Peyer's patch (tissue), 4 donors: ENCODE data around the gene PHB1.

ENCODE experiments used
- CTCF ChIP-seq, 6 experiments: fragments of 450-650 bp in 4 of 6; fragments of 200-600 bp in 2 of 6; sonication (generic) in 1 of 6; IDR thresholded peaks; one replicate each; pipeline ENCODE4 v1.5.1; 2017 to 2019; ENCODE audit warnings: antibody characterized with exemption in 6 of 6, mild to moderate bottlenecking in 3 of 6, moderate library complexity in 1 of 6
- POLR2A ChIP-seq, 2 donors: fragments of 450-650 bp; IDR thresholded peaks; one replicate each; pipeline ENCODE4 v1.5.1; 2017; ENCODE audit warnings: antibody characterized with exemption in 2 of 2, mild to moderate bottlenecking in 2 of 2, moderate library complexity in 2 of 2

GRCh38 chr17:49357516-49357915 lies 57.2 kb downstream of the PHB1 start:
- no peak for TF ChIP-seq CTCF (IDR thresholded peaks at IDR 0.05)
- no peak for TF ChIP-seq POLR2A (IDR thresholded peaks at IDR 0.05)
